ENCODE data around the gene RPN2.

Gene RPN2

DNA sequence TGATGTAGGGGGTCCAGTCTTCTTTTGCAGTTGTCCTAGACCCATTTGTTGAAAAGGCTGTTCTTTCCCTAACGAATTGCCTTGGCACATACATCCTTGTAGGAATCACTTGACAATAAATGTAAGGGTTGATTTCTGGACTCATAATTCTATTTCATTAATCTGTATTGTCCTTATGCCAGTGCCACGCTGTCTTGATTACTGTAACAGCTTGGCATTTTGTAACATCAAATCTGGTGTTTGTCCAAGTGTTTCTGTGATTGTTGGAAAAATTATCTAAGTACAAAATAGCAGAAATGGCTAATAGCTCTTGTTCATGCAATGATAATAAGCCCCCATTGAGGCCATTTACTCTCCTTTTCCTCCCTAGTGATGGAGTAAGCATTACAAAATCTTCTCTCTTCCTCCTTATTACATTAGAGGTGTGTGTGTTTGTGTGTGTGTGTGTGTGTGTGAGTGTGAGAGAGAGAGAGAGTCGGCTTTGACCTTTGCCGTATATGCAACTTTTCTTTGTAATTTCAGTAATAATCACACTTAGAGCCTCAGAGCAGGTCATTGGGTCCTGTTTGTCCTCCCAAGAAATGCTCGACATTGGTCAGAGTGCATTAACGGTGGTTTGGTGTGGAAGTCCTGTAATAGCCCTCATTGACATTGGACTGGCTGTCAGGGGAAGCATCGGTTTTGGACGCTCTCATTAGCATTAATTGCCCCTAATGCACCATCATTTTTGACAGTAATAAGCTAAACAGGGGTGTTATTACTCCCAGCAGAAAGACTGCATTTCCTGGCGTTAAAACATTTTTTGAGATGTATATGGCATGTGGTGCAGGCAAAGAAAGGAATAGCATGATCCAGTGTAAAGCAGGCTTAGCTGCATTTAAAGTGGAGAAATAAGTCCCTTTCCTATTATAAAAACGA is 40.9 kb downstream of the RPN2 start:
- no peak for DNase-seq

DNA sequence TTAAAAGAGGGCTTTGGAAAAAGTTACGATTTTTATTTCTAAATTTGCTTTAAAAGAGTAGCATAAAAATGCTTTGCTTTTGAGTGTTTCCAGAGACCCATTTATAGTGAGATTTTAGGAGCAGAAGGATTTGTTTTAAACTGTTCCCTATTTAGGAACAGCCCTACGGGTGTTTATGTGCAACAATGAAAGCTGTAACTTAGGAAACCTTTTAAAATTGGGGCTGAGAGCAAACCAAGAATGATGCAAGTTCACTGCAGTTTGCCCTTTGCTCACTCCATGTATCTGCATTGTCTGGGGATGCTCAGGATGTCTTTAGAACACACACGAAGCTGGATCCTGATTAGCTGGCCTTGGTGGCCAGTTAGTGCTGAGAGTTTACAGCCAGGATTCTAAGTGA is 41.6 kb downstream of the RPN2 start:
- DNase-seq = no peak

DNA sequence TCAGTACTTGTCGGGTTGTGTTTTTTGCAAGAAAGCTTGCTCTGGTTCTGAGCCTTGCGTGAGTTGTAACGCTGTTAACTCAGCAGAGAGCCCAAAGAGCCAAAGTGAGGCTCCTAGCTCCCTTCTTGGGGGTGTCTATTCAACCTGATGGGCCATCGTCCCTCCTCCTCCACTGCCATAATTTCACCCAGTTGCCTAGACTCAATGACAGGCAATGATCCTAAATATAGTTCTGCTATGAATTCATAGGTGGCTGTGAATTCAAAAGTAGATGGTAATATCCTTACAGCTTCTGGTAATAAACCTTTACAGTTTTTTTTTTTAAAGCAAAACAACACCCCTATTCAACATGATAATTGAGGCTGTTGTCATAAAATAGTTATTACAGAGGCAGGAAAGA is 43.0 kb downstream of the RPN2 start:
- DNase-seq = no peak

DNA sequence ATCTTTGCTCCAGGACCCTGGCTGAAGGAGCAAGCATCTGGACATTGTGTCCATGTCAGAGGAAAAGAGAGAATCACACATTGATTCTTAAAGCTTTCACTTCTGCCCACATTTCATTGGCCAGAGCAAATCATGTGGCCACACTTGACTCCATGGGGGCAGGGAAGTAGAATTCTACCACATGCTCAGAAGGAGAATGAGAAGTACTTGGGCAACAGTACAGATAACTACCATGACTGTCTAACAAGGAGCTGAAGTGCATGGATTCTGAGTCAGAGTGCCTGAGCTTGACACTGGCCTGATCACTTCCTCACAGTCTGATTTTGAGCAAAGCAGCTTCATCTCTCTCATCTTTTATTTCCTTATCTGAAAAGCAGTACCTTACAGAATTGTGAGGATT is 43.9 kb downstream of the RPN2 start:
- DNase-seq = no peak

DNA sequence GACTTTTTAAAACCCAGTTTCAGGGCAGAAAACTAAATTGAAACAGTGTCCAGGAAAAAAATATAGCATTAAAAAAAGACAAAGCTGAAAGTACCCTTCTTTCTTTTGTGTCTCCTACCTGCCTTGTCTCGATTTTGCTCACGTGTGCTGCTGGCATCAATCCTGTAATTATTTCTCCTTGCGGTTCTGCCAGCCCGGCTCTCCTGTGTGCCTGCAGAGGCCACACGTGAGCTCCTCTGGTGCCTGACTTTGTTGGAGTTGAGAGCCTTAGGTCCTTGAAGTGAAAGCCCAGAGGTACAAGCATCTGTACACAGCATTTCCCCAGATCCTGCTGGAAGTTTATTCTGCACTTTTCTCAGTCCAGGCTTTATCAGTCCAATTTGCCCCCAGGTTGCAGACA is 46.0 kb downstream of the RPN2 start:
- DNase-seq = no peak

DNA sequence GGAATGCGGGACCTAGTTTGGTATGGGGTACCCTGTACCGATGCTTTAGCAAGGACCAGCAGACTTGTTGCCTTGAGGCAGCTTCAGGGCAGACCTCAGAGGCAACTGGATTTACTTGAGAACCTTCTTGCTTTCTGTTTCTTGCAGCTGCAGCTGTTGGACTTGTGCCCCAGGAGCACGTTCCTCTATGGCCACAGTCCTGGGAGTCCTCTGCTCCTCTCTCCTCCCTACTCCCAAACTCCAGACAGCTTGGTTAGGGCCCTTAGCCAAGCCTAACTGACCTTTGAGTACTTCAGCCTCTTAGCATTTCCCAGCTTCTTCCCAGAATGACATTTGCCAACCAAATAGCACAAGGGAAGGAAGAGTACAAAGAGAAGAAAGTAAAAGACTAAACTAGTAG is 47.8 kb downstream of the RPN2 start:
- DNase-seq = no peak

DNA sequence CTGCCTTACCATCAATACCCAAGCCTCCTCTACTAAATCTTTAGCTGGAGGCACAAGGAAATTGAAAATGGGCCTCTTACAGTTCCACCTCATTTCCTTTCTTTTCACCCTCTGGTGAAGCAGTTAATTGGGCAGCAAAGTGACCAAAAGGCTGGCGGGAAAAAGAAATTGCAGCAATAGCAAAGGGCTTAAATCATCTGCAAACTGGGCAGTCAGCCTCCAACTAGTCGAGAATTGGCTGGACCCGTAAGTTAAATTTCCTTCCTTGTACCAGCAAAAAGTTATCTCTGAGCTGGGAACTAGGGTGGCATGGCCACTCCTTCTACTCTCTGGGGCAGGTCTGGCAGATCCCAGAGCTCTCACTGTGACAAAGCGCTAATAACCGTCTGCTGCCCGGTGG is 49.0 kb downstream of the RPN2 start:
- DNase-seq = no peak

DNA sequence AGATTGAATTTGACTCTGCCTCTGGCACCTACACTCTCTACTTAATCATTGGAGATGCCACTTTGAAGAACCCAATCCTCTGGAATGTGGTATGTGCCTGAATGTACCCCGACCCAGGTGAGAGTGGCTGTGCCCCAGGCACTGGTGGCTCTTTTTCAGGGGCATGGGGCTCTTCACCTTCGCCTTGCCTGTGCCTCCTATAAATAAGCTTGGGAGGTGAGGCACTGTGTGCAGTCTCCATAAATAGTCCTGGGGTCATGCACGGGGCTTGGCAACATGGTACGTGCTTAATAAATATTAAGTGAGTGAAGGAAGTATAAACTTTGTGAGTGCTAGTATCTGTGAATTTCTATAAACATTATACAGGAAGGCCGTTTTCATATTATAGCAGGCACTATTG is 49.5 kb downstream of the RPN2 start:
- DNase-seq = no peak

DNA sequence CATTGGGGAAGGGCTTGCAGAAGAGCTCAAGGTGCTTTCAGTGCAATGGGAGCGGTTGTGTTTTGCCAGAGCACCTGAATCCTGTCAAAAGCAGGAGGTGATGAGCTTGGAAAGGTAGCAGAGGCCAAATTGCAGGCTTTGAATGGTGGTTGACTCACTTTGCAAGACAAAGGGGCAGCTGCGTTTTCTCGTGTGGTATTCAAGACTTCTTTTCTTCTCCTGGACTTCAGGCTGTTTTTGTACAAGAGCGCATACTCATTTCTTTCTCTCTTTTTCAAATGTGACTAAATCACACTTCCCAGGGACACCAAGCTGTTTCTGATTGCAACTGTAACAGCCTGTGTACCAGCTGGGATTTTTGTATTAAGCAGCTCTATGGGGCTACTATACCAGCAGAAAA is 50.2 kb downstream of the RPN2 start:
- no peak for DNase-seq

DNA sequence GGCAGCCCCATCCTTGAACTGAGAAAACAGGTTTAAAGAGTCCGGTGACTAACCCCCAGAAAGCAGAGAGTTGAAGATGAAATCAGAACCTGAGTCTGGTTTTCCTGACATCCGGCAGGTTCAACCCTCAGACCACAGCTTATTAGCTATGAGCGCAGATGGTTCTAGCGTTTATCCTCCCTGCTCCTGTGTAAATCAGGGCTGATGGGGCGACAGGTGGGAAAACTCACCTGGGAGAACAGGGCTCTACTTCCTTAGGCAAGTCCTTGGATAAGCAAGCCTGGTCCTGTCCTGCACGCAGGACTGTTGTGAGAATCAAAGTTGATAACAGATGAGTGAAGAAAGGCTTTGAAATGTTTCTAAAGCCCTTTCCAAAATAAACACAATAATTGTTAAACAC is 51.1 kb downstream of the RPN2 start:
- no peak for DNase-seq

DNA sequence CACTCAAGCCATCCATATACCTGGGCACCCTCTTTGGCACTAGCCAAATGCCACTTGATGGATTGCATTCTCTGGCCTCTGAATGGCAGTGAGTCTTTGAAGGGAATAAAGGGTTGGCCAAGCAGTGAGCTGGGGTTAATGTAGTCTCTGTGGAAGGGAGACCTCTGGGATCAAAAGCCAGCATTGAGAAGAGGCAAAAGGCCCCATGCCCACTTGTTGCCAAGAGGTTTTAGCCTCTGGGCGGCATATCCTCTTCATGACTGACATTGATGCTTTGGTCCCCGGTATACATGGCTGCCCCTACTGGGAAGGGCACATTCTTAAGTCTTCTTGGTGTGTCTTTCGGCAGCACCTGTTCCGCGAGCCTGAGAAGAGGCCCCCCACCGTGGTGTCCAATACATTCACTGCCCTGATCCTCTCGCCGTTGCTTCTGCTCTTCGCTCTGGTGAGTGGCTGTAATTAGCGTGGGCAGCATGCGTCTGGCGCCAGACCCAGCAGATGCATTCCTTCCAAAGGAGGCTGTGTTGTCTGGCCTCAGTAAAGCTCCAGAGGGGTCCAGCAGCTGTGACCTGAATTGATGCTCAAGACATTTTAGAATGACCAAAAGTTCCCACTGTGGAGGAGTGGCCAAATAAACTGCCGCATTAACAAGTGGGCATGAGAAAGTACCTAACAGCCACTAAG is 53.0 kb downstream of the RPN2 start:
- peak; percentile 76 for DNase-seq

DNA sequence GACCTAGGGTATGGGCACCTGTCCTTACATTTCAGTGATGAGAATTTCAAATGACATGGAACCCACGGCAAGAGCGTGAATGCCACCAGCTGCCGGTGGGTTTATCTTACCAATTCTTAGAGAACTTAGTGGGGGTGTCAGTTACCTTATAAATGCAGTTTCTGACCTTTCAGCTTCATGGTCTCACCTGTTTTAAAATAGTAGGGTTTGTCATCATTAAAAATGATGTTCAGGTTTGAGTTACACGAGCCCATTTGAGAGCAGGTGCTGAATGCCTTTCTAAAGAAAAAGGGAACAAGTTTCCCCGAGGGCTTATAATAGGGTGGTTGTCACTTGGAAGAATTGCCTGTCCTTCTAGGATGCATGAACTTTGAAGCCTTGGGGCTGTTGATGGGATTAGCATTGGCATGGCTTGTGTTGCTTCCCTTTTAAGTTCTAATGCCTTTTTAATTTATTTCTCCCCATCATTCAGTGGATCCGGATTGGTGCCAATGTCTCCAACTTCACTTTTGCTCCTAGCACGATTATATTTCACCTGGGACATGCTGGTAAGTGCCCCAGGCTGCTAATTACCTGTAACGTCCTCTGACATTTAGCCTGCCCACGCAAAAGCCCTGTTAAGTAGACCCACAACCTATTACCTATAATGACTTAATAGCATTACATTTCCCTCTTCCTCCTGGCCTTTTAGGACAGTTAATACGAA is 54.6 kb downstream of the RPN2 start:
- DNase-seq = no peak

DNA sequence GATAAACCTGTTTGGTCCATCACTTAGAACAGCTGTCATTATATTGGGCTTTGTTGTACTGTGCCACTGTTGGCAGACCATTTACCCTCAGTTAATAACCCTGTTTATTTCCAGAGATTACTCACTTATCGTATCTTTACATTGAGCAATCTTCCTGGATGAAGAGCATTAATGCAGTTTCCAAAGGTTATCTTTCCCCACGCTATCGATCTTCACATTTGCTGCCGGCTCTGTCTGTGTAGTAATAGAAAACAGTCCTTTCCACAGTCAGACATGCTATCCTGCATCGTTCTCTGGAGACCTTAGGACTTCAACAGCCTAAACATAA is 55.1 kb downstream of the RPN2 start:
- DNase-seq = no peak

DNA sequence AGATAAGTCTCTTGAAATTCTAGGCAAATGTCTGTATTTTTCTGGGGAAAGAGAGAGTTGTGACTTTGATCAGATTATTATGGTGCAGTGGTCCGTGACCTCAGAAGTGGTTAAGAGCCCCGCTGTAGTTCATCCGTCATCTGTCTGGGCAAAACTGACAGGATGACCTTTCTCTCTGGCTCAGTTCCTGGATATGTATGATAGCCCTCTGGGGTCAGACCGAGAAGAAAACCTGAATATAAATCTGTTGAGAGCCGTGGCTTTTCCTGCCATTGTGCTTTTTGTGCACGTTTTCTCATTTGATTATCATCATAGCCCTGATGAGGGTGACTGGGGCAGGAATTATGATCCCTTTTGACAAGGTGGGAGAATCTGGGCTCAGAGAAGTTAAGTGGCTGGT is 55.9 kb downstream of the RPN2 start:
- DNase-seq = peak; percentile 47

DNA sequence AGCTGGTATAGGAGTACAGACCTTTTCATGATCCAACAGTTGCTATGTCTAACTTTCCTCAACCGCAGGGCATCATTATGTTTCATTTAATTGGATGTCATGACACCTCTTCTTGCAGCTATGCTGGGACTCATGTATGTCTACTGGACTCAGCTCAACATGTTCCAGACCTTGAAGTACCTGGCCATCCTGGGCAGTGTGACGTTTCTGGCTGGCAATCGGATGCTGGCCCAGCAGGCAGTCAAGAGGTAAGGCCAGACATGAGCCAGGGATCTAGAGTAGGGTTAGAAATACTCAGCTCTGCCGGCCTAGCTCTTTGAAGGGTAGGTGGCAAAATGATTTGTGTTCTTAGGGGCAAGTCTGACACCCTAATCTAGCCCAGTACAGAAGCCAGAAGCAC is 57.3 kb downstream of the RPN2 start:
- DNase-seq = no peak

DNA sequence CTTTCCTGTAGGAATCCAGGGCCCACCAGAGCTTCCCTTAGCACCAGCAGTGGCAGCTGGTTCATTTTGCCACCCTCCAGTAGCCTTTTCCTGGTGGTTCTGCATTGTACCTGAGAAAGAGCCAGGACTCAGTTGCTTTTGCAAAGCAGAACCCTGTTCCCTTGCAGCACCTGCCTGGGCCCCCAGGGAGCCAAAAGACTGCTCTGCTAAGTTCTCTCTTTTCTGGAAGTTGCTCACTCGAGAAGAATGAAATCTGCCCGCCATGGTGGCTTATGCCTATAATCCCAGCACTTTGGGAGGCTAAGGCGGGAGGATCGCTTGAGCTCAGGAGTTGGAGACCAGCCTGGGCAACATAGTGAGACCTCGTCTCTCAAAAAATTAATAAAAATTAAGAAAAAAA is 58.5 kb downstream of the RPN2 start:
- DNase-seq = no peak

DNA sequence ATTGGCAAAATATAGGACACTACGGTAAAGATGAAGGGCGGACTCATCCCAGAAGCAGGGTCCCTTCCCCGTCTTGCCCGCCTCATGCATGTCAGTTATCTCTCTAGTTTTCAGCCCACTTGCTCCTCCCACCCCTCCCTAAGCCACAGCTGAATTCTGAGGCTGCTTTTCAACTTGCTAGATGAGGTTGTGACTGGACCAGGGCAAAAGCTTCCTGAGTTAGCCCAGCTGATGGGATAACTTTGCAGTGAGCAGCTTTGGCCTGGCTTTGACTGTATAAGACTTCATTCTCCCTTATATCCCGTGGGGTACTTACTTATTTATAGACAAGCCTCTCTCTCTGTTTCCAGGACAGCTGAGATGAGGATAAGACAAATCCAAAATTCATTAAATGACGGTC is 59.3 kb downstream of the RPN2 start:
- no peak for DNase-seq

DNA sequence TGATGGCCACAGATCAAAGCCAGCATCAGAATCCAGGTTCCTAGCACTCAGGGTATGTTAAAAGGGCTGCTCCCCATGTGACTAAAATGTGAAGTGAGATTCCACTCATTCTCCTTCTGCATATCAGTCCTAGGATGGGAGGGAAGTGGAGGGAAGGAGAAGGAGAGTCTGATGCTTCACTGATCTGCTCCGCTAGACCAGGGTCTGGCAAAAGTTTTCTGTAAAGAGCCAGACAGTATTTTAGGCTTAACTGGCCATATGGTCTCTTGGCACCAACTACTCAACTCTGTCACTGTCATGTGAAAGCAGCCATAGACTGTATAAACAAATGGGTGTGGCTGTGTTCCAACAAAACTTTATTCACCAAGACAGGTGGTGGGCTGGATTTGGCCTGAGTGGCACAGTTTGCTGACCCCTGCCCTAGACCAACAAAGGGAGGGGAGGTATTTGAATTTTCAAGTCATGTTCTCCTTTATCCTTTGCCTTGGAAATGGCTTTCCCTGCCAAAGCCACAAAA is 59.9 kb downstream of the RPN2 start:
- DNase-seq = no peak

DNA sequence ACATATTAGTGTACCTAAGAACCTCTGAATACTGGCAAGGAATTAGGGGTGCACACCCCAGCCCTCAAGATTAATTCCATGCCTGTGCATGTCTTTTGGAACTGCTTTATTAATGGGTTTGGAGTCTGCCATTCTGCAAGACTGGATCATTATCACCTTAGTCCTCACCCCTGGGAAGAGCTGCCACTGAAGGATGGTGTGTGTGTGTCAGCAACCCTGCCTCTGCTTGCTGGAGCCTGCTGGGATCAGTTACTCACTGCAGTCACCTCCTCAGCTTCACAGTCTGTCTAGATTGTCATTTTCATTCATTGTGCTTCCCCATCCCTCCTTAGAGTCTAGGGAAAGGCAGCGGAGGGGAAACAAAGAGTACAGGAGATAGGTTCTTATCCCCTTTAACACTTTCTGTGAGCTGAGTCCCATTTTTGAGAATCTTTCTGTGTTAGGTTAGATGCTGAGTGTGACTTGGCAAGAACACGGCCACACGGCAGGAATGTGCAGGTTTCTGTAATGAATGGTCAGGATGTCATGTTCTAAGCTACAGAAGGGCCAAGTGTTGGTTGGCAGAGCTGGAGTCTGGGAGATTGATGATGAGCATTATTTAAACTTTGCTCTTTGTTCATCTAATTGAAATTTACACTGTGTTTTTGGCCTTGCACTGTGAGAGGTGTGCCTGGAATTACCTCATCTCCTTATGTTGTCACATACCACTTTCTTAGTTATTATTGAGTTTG is 61.4 kb downstream of the RPN2 start:
- DNase-seq = no peak

DNA sequence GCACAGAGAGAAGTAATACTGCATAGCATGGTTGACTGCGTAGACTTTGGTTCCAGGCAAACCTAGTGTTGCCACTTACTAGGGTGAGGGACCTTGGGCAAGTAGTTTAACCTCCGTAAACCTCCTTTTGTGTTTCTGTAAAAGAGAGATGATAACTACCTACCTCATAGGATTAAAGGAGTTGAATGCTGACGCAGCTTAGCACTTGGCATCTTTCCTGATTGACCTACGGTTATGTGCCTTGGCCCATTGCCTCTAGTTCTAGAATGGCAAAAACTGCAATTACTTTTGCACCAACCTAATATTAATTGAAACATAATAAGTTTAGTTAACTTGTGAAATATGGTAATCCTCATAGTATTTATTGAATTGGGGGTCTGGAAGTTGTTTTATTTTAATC is 63.4 kb downstream of the RPN2 start:
- no peak for DNase-seq

DNA sequence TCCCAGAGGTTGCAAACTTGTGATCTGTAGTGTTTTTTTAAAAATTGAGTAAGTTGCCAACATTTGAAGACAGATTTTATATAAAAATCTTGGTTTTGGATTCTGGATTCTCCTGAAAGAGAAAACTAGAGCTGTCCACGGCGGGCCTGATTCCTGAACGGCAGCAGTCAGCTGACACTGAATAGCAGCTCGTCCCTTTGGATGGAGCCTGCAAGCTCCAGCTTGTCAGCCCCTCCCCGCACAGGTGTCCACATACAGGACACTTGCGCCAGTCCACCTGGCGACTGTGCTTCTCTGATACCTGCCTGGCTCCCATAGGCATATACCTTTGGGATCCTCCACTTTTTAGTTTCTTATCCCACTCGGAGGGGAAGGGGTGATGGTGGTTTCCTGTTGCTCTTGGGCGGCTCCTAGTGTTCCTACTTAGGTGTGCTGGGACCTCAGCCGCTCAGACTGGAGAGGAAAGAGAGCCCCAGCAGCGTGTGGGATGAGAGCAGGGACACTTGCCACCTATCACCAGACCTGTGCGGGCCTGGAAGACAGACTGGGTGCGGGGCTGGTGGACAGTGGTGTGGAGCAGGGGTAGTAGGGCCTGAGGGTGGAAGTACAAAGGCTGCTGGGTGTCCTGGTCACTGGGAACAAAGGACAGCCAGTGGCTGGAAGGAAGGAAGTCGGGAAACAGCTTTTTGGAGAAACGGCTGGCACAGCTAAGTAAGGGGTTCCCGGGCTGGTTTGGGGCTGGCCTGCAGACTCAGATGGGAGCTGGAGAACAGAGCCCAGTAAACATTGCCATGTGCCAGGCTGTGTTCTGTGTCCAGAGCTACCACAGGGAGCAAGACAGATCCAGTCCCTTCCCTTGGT is 64.2 kb downstream of the RPN2 start:
- DNase-seq = no peak

DNA sequence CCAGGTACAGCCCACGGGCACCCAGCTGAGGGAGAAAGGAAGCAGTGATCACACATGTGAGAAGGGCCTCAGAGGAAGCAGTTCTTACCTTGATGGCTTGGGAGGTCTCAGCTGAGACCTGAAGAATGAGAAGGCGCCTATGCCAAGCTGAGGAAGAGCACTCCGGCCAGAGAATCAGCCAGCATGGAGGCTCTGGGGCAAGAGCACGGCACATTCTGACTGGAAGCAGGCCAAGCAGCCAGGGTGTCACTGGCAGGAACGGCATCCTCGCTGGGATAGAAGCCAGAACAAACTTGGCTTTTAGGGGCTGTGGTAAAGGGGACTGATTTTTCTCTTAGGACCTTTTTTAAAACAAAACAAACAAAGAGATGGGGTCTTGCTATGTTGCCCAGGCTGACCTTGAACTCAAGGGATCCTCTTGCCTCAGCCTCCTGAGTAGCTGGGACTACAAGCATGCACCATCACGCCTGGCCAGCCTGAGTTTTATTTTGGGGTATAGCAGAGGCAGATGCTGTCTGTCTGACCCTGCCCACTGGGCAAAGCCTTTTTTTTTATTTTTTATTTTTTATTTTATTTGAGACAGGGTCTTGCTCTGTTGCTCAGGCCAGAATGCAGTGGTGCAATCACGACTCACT is 64.9 kb downstream of the RPN2 start:
- DNase-seq = no peak
